Measurements from ENCODE around the gene PAPPA2.

GRCh38 chr1:176705585-176705984 is 242.6 kb downstream of the PAPPA2 start:
- TF ChIP-seq CTCF (IDR thresholded peaks at IDR 0.05), result no peak
- no peak for TF ChIP-seq POLR2A (IDR thresholded peaks at IDR 0.05)

Measured in lower leg skin (tissue), 3 donors.